GM18951 (cell line): ENCODE measurements around the gene APBB3.

ENCODE experiments used
- POLR2A ChIP-seq: IDR thresholded peaks from 4 replicates; pipeline ENCODE4 v1.6.1; 2011; ENCODE audit warnings: mild to moderate bottlenecking; ENCODE audit not compliant: insufficient read length, insufficient read depth; ENCODE audit errors: extremely low read depth
- in situ Hi-C: fragments of 300-500 bp; cut with MboI; formaldehyde crosslinking; loops from one replicate; pipeline ENCODE4 v1.12.0; 2022; ENCODE audit warnings: low sequenced_read_pairs, mixed read lengths, inconsistent platforms; ENCODE audit not compliant: unreplicated experiment

Gene APBB3

GRCh38 chr5:140551872-140552271 is 12.5 kb downstream of the APBB3 start:
- no peak for TF ChIP-seq POLR2A
- in situ Hi-C loops, result no loop called here

- TF ChIP-seq POLR2A, result peak; percentile 23
- in situ Hi-C loops, result no loop called here
Measured at GRCh38 chr5:140550147-140551079, 14.0 kb downstream of the APBB3 start.

DNA sequence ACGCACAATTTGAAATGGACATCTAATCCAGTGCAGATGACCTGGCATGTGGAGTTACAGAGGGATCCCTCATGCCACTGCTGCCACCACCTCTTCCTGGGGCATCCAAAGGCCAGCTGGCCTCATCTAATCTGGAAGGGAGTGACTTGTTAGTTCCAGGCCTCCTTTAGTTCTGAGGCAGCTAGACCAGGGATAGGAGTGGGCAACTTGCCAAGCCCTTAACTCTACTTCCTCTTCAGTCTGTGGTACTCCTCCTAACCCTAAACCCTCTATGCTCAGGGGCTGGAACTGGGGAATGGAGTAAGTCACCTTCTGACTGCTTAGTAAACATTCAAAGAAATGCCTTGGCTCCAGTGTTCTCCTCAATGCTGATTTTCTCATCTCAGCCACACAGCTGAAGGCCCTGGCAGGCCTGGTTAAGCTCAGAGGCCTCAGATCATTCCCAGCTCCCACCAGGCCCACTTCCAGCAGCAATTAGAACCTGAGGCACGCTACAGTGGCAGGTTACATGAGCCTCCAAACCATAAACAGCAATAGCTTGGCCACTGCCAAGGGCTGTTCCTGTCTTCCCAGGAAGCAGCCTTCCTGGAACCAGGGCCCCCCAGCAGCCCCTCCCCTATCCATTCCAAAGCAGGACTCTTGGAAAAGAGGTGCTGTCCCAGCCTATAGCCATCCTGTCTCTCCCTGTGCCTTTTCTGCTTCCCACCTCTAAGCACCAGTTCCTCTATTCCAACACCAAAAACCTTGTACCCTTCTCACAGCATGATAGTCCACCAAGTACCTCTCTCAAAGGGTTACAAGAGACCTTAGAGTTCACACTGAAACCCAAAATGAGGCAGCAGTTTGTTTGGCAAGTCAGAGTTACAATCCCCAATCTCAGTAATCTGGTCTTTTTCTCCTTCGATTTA is 14.9 kb downstream of the APBB3 start:
- in situ Hi-C loops, result no loop called here
- TF ChIP-seq POLR2A, result peak; percentile 25

DNA sequence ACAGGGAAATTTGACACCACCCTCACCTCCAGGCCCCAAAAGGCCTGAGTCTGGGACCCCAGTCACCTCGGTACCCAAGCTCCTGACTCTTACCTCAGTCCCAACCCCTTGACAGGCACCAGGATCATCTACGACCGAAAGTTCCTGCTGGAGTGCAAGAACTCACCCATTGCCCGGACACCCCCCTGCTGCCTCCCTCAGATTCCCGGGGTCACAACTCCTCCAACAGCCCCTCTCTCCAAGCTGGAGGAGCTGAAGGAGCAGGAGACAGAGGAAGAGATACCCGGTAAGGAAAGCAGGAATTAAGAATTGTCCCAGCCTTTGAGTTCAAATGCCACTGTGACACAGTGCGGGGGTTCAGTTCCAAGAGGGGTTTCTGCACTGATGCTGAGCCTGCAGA is 15.6 kb downstream of the APBB3 start:
- TF ChIP-seq POLR2A, result no peak
- in situ Hi-C loops, result no loop called here

DNA sequence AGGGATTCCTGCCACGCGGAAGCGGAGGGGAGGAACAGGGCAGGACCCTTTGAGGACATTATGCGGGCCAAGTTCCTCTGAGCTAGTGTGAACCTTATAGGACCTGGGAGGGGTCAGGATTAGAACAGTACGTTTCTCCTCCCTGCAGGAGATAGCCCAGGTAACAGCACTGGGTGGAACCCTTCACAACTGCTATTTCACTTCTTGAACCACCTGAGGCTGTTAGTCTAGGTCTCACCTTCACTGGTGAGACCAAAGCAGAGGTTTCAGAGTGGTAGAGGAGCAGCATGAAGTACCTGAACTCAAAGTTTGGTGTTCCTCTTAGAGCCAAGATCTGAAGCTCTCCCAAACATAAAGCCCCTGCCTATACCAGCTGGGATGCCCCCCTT is 16.1 kb downstream of the APBB3 start:
- TF ChIP-seq POLR2A, result no peak
- in situ Hi-C loops, result no loop called here

DNA sequence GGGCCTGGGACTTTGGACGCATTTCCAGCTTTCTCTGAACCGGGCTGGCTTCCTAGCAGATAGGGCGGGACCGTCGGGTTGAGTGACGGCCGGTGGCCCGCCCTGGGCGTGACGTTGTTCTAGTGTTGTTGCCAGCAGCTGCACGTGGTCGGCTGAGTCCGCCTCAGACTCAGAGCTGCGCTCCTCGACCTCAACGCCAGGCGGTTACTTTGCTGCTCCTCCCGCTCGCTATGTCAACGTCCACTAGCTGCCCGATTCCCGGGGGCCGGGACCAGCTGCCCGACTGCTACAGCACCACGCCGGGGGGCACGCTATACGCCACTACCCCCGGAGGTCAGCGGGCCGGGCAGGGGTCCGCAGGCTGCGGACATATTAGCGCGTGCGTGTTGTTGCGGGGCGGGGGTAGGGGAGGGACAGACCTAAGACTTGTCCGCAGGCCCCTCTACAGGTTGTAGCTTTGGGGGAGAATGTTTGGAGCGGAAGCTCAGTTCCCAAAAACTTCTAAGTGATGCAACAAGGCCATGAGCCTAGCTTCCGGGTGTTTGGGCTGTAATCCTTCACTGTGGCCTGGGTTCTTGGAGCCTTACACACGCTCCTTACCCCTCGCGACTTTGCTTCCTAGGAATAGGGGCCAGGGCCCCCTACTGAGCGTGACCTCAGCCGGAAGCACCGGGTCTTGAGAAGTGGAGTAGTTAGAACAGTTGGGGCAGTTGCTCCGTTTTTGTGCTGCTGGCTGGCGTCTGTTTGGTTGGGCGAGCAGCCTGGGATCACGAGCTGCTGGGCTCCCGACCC is 16.7 kb downstream of the APBB3 start, which contains the start of gene EIF4EBP3:
Gene EIF4EBP3 (plus strand): TSS at position 155 of the 792 bp plus-strand sequence. CDS start 76 bp downstream, at position 231.
- in situ Hi-C loops, result no loop called here
- no peak for TF ChIP-seq POLR2A

- in situ Hi-C loops, result no loop called here
- TF ChIP-seq POLR2A, result no peak
Measured at GRCh38 chr5:140546851-140547507, 17.4 kb downstream of the APBB3 start.

DNA sequence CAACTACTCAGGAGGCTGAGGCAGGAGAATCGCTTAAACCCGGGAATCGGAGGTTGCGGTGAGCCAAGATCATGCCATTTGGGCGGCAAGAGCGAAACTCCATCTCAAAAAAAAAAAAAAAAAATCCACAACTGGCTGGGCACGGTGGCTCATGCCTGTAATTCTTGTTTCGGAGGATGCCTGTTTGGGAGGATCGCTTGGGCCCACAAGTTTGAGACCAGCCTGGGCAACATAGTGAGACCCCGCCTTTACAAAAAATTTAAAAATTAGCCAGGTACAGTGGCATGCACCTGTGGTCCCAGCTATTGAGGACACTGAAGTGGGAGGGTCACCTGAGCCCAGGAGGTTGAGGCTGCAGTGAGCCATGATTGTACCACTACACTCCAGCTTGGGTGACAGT is 18.8 kb downstream of the APBB3 start:
- TF ChIP-seq POLR2A, result no peak

GRCh38 chr5:140544986-140545385 is 19.4 kb downstream of the APBB3 start:
- in situ Hi-C loops, result no loop called here
- TF ChIP-seq POLR2A, result no peak

More for the DNA sequence above, 18.8 kb downstream of the APBB3 start:
- in situ Hi-C loops, result no loop called here

GRCh38 chr5:140542972-140543371 is 21.4 kb downstream of the APBB3 start:
- no peak for TF ChIP-seq POLR2A
- in situ Hi-C loops, result no loop called here

GRCh38 chr5:140540227-140540626 is 24.2 kb downstream of the APBB3 start:
- no peak for TF ChIP-seq POLR2A
- in situ Hi-C loops, result no loop called here

- no peak for TF ChIP-seq POLR2A
- in situ Hi-C loops, result no loop called here
Measured at GRCh38 chr5:140524003-140524402, 40.4 kb downstream of the APBB3 start.
